CD14-positive monocyte (primary cell): ENCODE measurements around the gene TCF19. TPM values are rescaled to one million over a fixed set of nuclear protein-coding genes. Genes with fewer than 3 reads are reported as not detected.

Source experiments
- DNase-seq, 3 donors: peaks; one replicate each; pipeline ENCODE4 v3.0.0-alpha.2; 2011 to 2022
- H2AFZ ChIP-seq: 2 replicates; pipeline ENCODE4 v1.6.0; 2012; ENCODE audit warnings: mild to moderate bottlenecking, low read depth, low read length, inconsistent platforms; ENCODE audit not compliant: insufficient read depth, poor library complexity, severe bottlenecking
- H3K27ac ChIP-seq, 2 donors: 1 replicate in 1 of 2; 2 replicates in 1 of 2; pipeline ENCODE4 v1.5.1; 2012 to 2013; ENCODE audit warnings: low read length in 2 of 2, control low read depth in 1 of 2, inconsistent platforms in 1 of 2, low read depth in 1 of 2, mild to moderate bottlenecking in 1 of 2
- H3K27me3 ChIP-seq, 2 donors: one replicate each; pipeline versions ENCODE4 v1.6.0 to v1.6.1; 2011 to 2013; ENCODE audit warnings: low read length in 2 of 2; ENCODE audit not compliant: control insufficient read depth in 2 of 2, insufficient read depth in 2 of 2
- H3K36me3 ChIP-seq, 2 donors: replicated peaks in 1 of 2; 1 replicate in 1 of 2; 2 replicates in 1 of 2; pipeline versions ENCODE4 v1.5.1 to v1.6.1; 2012 to 2013; ENCODE audit warnings: low read length in 2 of 2, control low read depth in 1 of 2, inconsistent platforms in 1 of 2, mild to moderate bottlenecking in 1 of 2; ENCODE audit not compliant: insufficient read depth in 2 of 2, control insufficient read depth in 1 of 2
- H3K4me1 ChIP-seq, 2 donors: 1 replicate in 1 of 2; 2 replicates in 1 of 2; pipeline versions ENCODE4 v1.5.1 to v1.6.1; 2012 to 2013; ENCODE audit warnings: low read length in 2 of 2, control low read depth in 1 of 2, inconsistent platforms in 1 of 2, mild to moderate bottlenecking in 1 of 2, moderate library complexity in 1 of 2; ENCODE audit not compliant: insufficient read depth in 2 of 2, control insufficient read depth in 1 of 2
- H3K4me2 ChIP-seq: replicated peaks from 2 replicates; pipeline ENCODE3; 2012; ENCODE audit warnings: low read length, moderate library complexity, mild to moderate bottlenecking; ENCODE audit not compliant: poor library complexity, severe bottlenecking; ENCODE audit errors: extremely low read depth
- H3K4me3 ChIP-seq, 3 experiments: fragments of 200-600 bp in 1 of 3; sonication (generic) in 1 of 3; replicated peaks in 1 of 3; 1 replicate in 2 of 3; 2 replicates in 1 of 3; pipeline ENCODE4 v1.5.1; 2011 to 2013; ENCODE audit warnings: low read length in 3 of 3, mild to moderate bottlenecking in 3 of 3, control low read depth in 2 of 3, low read depth in 2 of 3, inconsistent platforms in 1 of 3, moderate library complexity in 1 of 3
- H3K79me2 ChIP-seq: 2 replicates; pipeline ENCODE4 v1.6.0; 2012; ENCODE audit warnings: mild to moderate bottlenecking, control low read depth, inconsistent platforms, low read length, moderate library complexity; ENCODE audit not compliant: insufficient read depth
- H3K9ac ChIP-seq: 2 replicates; pipeline ENCODE4 v1.6.0; 2017; ENCODE audit warnings: low read length, mild to moderate bottlenecking; ENCODE audit not compliant: insufficient read depth, poor library complexity, severe bottlenecking
- H3K9me3 ChIP-seq, 2 donors: replicated peaks in 1 of 2; 1 replicate in 1 of 2; 2 replicates in 1 of 2; pipeline versions ENCODE4 v1.5.1 to v1.6.1; 2012 to 2013; ENCODE audit warnings: low read length in 2 of 2, control low read depth in 1 of 2; ENCODE audit not compliant: control insufficient read depth in 1 of 2, insufficient read depth in 1 of 2
- H4K20me1 ChIP-seq: 2 replicates; pipeline ENCODE4 v1.6.0; 2012; ENCODE audit warnings: mild to moderate bottlenecking, low read length, control low read depth, moderate library complexity; ENCODE audit not compliant: insufficient read depth
- H3K27ac Mint-ChIP-seq, 7 donors: one replicate each; pipeline ENCODE4 v1.8.0; 2020; ENCODE audit warnings: mild to moderate bottlenecking in 7 of 7, mixed read lengths in 7 of 7, moderate library complexity in 6 of 7, inconsistent platforms in 2 of 7
- H3K27me3 Mint-ChIP-seq, 3 donors: one replicate each; pipeline ENCODE4 v1.8.0; 2021 to 2022; ENCODE audit warnings: low read depth in 3 of 3, mild to moderate bottlenecking in 3 of 3, mixed read lengths in 3 of 3, moderate library complexity in 3 of 3, inconsistent platforms in 1 of 3
- H3K36me3 Mint-ChIP-seq, 2 donors: one replicate each; pipeline ENCODE4 v1.8.0; 2020; ENCODE audit warnings: mixed read lengths in 2 of 2, inconsistent platforms in 1 of 2, mild to moderate bottlenecking in 1 of 2
- H3K4me1 Mint-ChIP-seq: one replicate; pipeline ENCODE4 v1.8.0; 2020; ENCODE audit warnings: mild to moderate bottlenecking, mixed read lengths
- H3K4me3 Mint-ChIP-seq, 2 donors: one replicate each; pipeline ENCODE4 v1.8.0; 2020; ENCODE audit warnings: mild to moderate bottlenecking in 2 of 2, mixed read lengths in 2 of 2, moderate library complexity in 1 of 2
- H3K9me3 Mint-ChIP-seq, 7 donors: one replicate each; pipeline ENCODE4 v1.8.0; 2020 to 2022; ENCODE audit warnings: mixed read lengths in 7 of 7, mild to moderate bottlenecking in 6 of 7, moderate library complexity in 6 of 7, inconsistent platforms in 2 of 7
- WGBS: methylation state at CpG from one replicate; pipeline ENCODE4 v1.1.5; 2013; ENCODE audit warnings: missing lambda C conversion rate; ENCODE audit not compliant: insufficient coverage; 5-methylcytosine and 5-hydroxymethylcytosine counted together
- intact Hi-C, 2 donors: fragments of 100-400 bp; cut with micrococcal nuclease; formaldehyde crosslinking; loops; one replicate each; pipeline versions ENCODE4 v1.15.0 to v1.15.1; 2023
- polyA plus RNA-seq, 3 donors: library from polyadenylated mRNA; depleted of rRNA in 1 of 3; unstranded in 2 of 3; stranded (reverse) in 1 of 3; fragments of 300-500 nt in 2 of 3; fragments of >200 nt in 1 of 3; fragmentation: Illumina TruSeq in 2 of 3; gene quantifications; 1 replicate in 2 of 3; 2 replicates in 1 of 3; pipeline ENCODE4 v1.2.3, GENCODE V29; 2012 to 2021
- TF ChIP-seq, protein P1 (sequence below): fragments of 200-600 bp; IDR thresholded peaks from one replicate; pipeline ENCODE4 v1.8.0; 2022; ENCODE audit warnings: antibody characterized with exemption, mild to moderate bottlenecking

Gene TCF19
- polyA plus RNA-seq, 3 donors, result 0.75 to 1.1 (median 0.80) TPM

DNA sequence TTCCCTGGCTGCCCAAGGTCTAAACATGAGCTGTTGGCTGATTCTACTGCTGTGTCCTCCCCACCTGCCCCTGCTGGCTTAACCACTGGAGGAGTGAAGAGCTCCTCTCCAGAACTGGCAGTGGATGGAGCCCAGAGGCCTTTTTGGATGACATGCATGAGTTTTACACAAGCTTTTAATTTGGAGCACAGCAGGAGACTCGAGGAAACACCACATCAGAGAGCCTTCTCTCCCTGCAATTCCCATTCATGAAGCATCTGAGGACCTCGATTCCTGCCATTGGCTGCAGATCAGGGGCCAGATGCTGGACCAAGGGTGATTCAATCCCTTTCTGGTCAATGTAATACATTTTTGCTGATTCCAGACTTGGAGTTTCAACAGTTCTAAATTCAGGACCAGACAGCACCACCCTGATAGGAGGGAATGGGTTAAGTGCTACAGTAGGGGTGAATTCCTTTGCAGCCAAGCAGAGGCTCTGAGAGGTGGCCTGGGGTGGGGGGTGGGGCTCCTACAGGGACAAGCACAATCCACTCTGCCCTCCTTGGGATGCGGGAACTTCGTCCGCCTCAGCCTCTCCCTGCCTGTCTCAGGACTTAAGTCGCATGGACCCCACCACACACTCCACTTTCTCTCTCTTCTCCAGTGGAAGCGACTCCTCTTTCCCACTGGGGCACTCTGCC, 44.4 kb upstream of the TCF19 start:
- peaks cover 30% of the 10 kb centered on the region for H3K4me1 Mint-ChIP-seq
- intact Hi-C loops, result no loop called here

DNA sequence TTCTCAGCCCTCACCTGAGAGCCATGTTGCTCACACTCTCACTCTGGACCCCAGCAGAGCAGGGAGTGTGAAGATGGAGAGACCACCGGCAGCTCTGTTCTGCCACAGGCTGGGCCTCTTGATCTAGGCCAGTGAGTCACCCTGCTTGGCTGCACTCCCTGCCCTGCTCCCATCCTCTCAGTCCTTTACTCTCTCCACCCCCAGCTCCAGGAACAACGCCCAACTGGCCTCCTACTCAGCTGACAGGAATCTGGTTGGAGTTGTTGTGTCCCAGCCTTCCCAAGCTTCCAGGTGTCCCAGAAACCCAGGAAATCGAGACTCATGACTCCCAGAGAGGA, 43.9 kb upstream of the TCF19 start, which contains the start of gene PSORS1C1:
PSORS1C1 (plus strand) TSS at position 260 of the 338 bp plus-strand sequence. CDS start 14,833 bp downstream, outside the sequence.
- H3K4me3 Mint-ChIP-seq, result peak within 1 kb of the TSS in 1 of 2 donors; percentile 1

More for the DNA sequence above, 44.4 kb upstream of the TCF19 start:
- Mint-ChIP-seq H3K9me3 (peaks cover 0 to 2% (median 0%) of the 10 kb centered on the region in 7 donors), H3K36me3 (no peaks in the 10 kb centered on the region), H3K27me3 (peaks cover 17 to 19% (median 18%) of the 10 kb centered on the region in 3 donors), H3K4me3 (no peak overlapping the region), H3K27ac (peak overlapping the region in 2 of 7 donors; percentile 22 to 46)
- H3K27ac ChIP-seq, result no peak overlapping the region
- DNase-seq, result no peak
- no peaks in the 10 kb centered on the region for H3K36me3 ChIP-seq
- no peak overlapping the region for H3K4me3 ChIP-seq
- H4K20me1 ChIP-seq, result no peaks in the 10 kb centered on the region
- H3K79me2 ChIP-seq, result no peaks in the 10 kb centered on the region
- TF ChIP-seq, protein P1, sequence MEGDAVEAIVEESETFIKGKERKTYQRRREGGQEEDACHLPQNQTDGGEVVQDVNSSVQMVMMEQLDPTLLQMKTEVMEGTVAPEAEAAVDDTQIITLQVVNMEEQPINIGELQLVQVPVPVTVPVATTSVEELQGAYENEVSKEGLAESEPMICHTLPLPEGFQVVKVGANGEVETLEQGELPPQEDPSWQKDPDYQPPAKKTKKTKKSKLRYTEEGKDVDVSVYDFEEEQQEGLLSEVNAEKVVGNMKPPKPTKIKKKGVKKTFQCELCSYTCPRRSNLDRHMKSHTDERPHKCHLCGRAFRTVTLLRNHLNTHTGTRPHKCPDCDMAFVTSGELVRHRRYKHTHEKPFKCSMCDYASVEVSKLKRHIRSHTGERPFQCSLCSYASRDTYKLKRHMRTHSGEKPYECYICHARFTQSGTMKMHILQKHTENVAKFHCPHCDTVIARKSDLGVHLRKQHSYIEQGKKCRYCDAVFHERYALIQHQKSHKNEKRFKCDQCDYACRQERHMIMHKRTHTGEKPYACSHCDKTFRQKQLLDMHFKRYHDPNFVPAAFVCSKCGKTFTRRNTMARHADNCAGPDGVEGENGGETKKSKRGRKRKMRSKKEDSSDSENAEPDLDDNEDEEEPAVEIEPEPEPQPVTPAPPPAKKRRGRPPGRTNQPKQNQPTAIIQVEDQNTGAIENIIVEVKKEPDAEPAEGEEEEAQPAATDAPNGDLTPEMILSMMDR, result no peak
- no peak overlapping the region for H3K4me2 ChIP-seq
- H3K9me3 ChIP-seq, result no peaks in the 10 kb centered on the region
- H3K27me3 ChIP-seq, result peaks cover 0 to 3% of the 10 kb centered on the region in 2 donors
- H2AFZ ChIP-seq, result peak overlapping the region; percentile 17
- 60% methylated on average over 5 of the region's 7 CpGs for WGBS
- H3K9ac ChIP-seq, result no peak overlapping the region
- peaks cover 9 to 25% of the 10 kb centered on the region in 2 donors for H3K4me1 ChIP-seq

More for the DNA sequence above, 43.9 kb upstream of the TCF19 start, which contains the start of gene PSORS1C1:
- Histone ChIP-seq H3K9me3 (no peaks in the 10 kb centered on the region), H3K4me3 (no peak within 1 kb of the TSS), H3K4me1 (peaks cover 6 to 20% of the 10 kb centered on the region in 2 donors), H2AFZ (peak within 1 kb of the TSS; percentile 52), H3K27me3 (peaks cover 0 to 3% of the 10 kb centered on the region in 2 donors), H3K4me2 (no peak within 1 kb of the TSS), H4K20me1 (no peaks in the 10 kb centered on the region), H3K79me2 (no peaks in the 10 kb centered on the region), H3K9ac (no peak within 1 kb of the TSS), H3K27ac (no peak within 1 kb of the TSS), H3K36me3 (no peaks in the 10 kb centered on the region)
- Mint-ChIP-seq H3K4me1 (peaks cover 25% of the 10 kb centered on the region), H3K9me3 (peaks cover 0 to 2% (median 0%) of the 10 kb centered on the region in 7 donors), H3K27ac (peak within 1 kb of the TSS; percentile 7 to 79 (median 72)), H3K27me3 (peaks cover 17 to 18% (median 18%) of the 10 kb centered on the region in 3 donors), H3K36me3 (no peaks in the 10 kb centered on the region)
- TF ChIP-seq, protein P1, result no peak
- no peak for DNase-seq
- WGBS, result no CpG with 5 or more reads among the region's 3 CpGs
- intact Hi-C loops, result no loop called here
